WTC11 (cell line): ENCODE measurements around the gene USP13. TPM values are rescaled to one million over a fixed set of nuclear protein-coding genes. Genes with fewer than 3 reads are reported as not detected.

Source experiments
- ATAC-seq: fragments of 200-7000 bp; cut with Tn5 transposase; 2 replicates; pipeline ENCODE4 v1.10.0; 2021; ENCODE audit warnings: mild to moderate bottlenecking, moderate library complexity
- CTCF ChIA-PET: fragments of 300-600 bp; sonication (Branson Sonifier 250); formaldehyde crosslinking; loops from one replicate; lab custom pipeline; 2021; ENCODE audit warnings: antibody characterized with exemption; lab: Charles Lee
- POLR2A ChIA-PET: fragments of 350-600 bp; sonication (Branson Sonifier 250); formaldehyde crosslinking; loops from one replicate; lab custom pipeline; 2021; ENCODE audit warnings: antibody characterized with exemption; lab: Charles Lee
- DNase-seq: peaks from one replicate; pipeline ENCODE4 v3.0.0; 2021; ENCODE audit warnings: low spot score
- H3K27ac Mint-ChIP-seq: 2 replicates; pipeline ENCODE4 v1.8.0; 2021; ENCODE audit warnings: mixed read lengths
- H3K27me3 Mint-ChIP-seq: 2 replicates; pipeline ENCODE4 v1.8.0; 2021; ENCODE audit warnings: low read depth, mild to moderate bottlenecking, moderate library complexity, mixed read lengths
- H3K36me3 Mint-ChIP-seq: 2 replicates; pipeline ENCODE4 v1.8.0; 2021; ENCODE audit warnings: mixed read lengths
- H3K4me1 Mint-ChIP-seq: 2 replicates; pipeline ENCODE4 v1.8.0; 2022; ENCODE audit warnings: mixed read lengths
- H3K4me3 Mint-ChIP-seq: 2 replicates; pipeline ENCODE4 v1.8.0; 2021; ENCODE audit warnings: mild to moderate bottlenecking, moderate library complexity, mixed read lengths
- H3K9me3 Mint-ChIP-seq: 2 replicates; pipeline ENCODE4 v1.8.0; 2021; ENCODE audit warnings: mixed read lengths
- IRF2 ChIP-seq: sonication (generic); formaldehyde crosslinking; IDR thresholded peaks from 2 replicates; pipeline ENCODE4 v1.8.0; 2022; ENCODE audit warnings: low read depth, missing genetic modification reagents, borderline replicate concordance
- KAT7 ChIP-seq: sonication (generic); formaldehyde crosslinking; IDR thresholded peaks from 2 replicates; pipeline ENCODE4 v1.8.1; 2023; ENCODE audit warnings: missing genetic modification reagents, mild to moderate bottlenecking, borderline replicate concordance
- MAX ChIP-seq: sonication (generic); formaldehyde crosslinking; IDR thresholded peaks from 2 replicates; pipeline ENCODE4 v1.8.0; 2022; ENCODE audit warnings: mild to moderate bottlenecking, missing genetic modification reagents
- MLX ChIP-seq: sonication (generic); formaldehyde crosslinking; IDR thresholded peaks from 2 replicates; pipeline ENCODE4 v1.8.1; 2023; ENCODE audit warnings: mild to moderate bottlenecking, missing genetic modification reagents, moderate library complexity
- MYBL2 ChIP-seq: sonication (generic); formaldehyde crosslinking; IDR thresholded peaks from 2 replicates; pipeline ENCODE4 v1.8.1; 2023; ENCODE audit warnings: mild to moderate bottlenecking, moderate library complexity, missing genetic modification reagents
- NR2C2 ChIP-seq: sonication (generic); formaldehyde crosslinking; IDR thresholded peaks from 2 replicates; pipeline ENCODE4 v1.8.0; 2022; ENCODE audit warnings: mild to moderate bottlenecking, missing genetic modification reagents
- PRDM15 ChIP-seq: sonication (generic); formaldehyde crosslinking; IDR thresholded peaks from 2 replicates; pipeline ENCODE4 v1.8.0; 2022; ENCODE audit warnings: missing genetic modification reagents
- PREB ChIP-seq: sonication (generic); formaldehyde crosslinking; IDR thresholded peaks from 2 replicates; pipeline ENCODE4 v1.8.1; 2022; ENCODE audit warnings: mild to moderate bottlenecking, missing genetic modification reagents, moderate library complexity, borderline replicate concordance
- PRRX2 ChIP-seq: fragments of 250-450 bp; sonication (Bioruptor Pico); IDR thresholded peaks from 2 replicates; pipeline ENCODE4 v1.8.0; 2021; ENCODE audit warnings: mild to moderate bottlenecking
- RORB ChIP-seq: fragments of 250-450 bp; sonication (Bioruptor Pico); IDR thresholded peaks from 2 replicates; pipeline ENCODE4 v1.9.0; 2021; ENCODE audit warnings: mild to moderate bottlenecking
- SMAD4 ChIP-seq: sonication (generic); formaldehyde crosslinking; IDR thresholded peaks from 2 replicates; pipeline ENCODE4 v1.8.0; 2022; ENCODE audit warnings: mild to moderate bottlenecking, missing genetic modification reagents
- ZNF317 ChIP-seq: sonication (generic); formaldehyde crosslinking; IDR thresholded peaks from 2 replicates; pipeline ENCODE4 v1.8.1; 2023; ENCODE audit warnings: low read depth, mild to moderate bottlenecking, moderate library complexity, missing genetic modification reagents, borderline replicate concordance
- ZNF396 ChIP-seq: fragments of 250-450 bp; sonication (Bioruptor Pico); IDR thresholded peaks from 2 replicates; pipeline ENCODE4 v1.8.0; 2021; ENCODE audit warnings: mild to moderate bottlenecking, moderate library complexity, borderline replicate concordance
- ZSCAN18 ChIP-seq: fragments of 250-450 bp; sonication (Bioruptor Pico); IDR thresholded peaks from 2 replicates; pipeline ENCODE4 v2.1.2; 2022; ENCODE audit warnings: mild to moderate bottlenecking, moderate library complexity
- total RNA-seq: library from RNA; stranded (reverse); gene quantifications from 3 replicates; pipeline ENCODE4 v1.2.3, GENCODE V29; 2021
- TF ChIP-seq, protein P1 (sequence below): fragments of 200-600 bp; IDR thresholded peaks from 2 replicates; pipeline ENCODE4 v1.8.0; 2022; ENCODE audit warnings: antibody characterized with exemption
- TF ChIP-seq, protein P2 (sequence below): fragments of 250-450 bp; sonication (Bioruptor Pico); IDR thresholded peaks from 2 replicates; pipeline ENCODE4 v1.9.0; 2021; ENCODE audit warnings: mild to moderate bottlenecking, borderline replicate concordance

Gene USP13
- total RNA-seq, 1 experiment from 2014 or later: 26.8 TPM

DNA sequence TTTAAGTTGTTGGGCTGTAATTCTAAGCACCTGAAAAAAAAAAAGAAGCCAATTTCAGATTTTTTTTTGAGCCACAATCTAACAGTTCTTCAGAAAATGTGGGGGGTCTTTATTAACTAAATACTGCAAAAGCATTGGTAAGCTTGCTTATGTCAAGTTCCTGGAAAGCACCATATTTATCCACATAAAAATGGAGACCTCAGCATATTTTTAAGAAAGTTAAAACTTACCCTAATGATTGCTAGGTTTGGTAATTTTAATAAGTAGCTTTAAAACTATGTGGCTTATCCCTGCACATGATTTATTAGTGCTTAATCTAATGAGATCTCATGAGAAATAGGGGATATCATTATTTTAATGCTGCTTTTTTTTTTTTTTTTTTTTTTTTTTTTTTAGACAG, 156.8 kb downstream of the USP13 start (continued):
- no peak for TF ChIP-seq ZSCAN18 (CRISPR knock-in tag)
- no peak for TF ChIP-seq MYBL2 (CRISPR knock-in tag)

DNA sequence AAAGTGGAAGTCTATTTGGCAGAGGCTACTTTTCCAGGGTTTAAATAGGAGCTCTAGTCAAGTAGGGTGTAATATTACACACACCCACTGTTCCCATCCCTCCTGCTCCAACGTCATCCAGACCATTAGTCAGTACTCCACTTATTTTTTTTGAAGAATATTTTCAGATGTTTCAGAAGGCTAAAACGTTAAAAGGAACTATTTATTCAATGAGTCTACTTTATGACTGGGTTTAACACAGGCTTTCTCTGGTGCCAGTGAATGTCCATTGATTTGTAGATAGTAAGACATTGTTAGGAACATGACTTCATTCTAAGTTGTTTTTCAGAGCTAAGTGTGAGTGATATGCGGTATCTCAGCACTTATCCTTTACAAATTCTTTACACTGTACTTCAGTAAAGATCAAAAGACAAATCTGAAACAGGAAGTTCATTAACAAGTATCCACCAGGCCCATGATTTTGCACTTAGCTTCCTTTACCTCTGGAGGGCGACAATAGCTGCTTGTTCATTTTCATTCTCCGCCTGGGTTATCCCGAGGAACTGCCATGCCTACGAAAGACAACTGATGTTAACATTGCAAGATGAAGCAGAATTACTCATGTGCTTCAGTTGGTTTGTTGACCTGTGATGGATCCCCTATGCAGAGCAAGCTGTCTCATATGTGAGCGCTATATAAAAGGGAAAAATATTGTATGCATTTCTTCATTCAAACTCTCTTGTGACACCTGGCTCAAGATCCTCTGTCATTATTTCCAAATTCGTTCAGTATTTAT, 158.7 kb downstream of the USP13 start:
- Mint-ChIP-seq H3K4me3 (no peak overlapping the region), H3K4me1 (peaks cover 4% of the 10 kb centered on the region), H3K27ac (no peak overlapping the region), H3K27me3 (no peaks in the 10 kb centered on the region), H3K9me3 (no peaks in the 10 kb centered on the region), H3K36me3 (no peaks in the 10 kb centered on the region; the same call in 1 of the 2 replicates)
- DNase-seq (peak; percentile 44), ATAC-seq (peak; percentile 95)
- ChIA-PET POLR2A (interaction anchor here (0.8 kb wide), 1 partner anchor 784 kb away, joined by 3 read pairs; no protein-coding TSS in a partner anchor), CTCF (interaction anchor here (0.6 to 2.1 kb wide), 21 partner anchors 9 to 791 kb away, joined by 3 to 24 read pairs (median 4); partner anchors contain the start of gene TTC14)
- TF ChIP-seq, protein P1, sequence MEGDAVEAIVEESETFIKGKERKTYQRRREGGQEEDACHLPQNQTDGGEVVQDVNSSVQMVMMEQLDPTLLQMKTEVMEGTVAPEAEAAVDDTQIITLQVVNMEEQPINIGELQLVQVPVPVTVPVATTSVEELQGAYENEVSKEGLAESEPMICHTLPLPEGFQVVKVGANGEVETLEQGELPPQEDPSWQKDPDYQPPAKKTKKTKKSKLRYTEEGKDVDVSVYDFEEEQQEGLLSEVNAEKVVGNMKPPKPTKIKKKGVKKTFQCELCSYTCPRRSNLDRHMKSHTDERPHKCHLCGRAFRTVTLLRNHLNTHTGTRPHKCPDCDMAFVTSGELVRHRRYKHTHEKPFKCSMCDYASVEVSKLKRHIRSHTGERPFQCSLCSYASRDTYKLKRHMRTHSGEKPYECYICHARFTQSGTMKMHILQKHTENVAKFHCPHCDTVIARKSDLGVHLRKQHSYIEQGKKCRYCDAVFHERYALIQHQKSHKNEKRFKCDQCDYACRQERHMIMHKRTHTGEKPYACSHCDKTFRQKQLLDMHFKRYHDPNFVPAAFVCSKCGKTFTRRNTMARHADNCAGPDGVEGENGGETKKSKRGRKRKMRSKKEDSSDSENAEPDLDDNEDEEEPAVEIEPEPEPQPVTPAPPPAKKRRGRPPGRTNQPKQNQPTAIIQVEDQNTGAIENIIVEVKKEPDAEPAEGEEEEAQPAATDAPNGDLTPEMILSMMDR: peak; percentile 59; the same call in 1 of the 2 replicates
- TF ChIP-seq PREB (CRISPR knock-in tag) (no peak), ZNF317 (CRISPR knock-in tag) (peak; percentile 78; the same call in 1 of the 2 replicates)
- TF ChIP-seq, all 79 proteins: peak for 2

- POLR2A ChIA-PET: interaction anchor here (0.8 kb wide), 1 partner anchor 783 kb away, joined by 3 read pairs; no protein-coding TSS in a partner anchor
- DNase-seq (no peak), ATAC-seq (no peak)
- H3K27ac Mint-ChIP-seq: no peak overlapping the region
- H3K36me3 Mint-ChIP-seq: no peaks in the 10 kb centered on the region; the same call in 1 of the 2 replicates
- no peaks in the 10 kb centered on the region for H3K27me3 Mint-ChIP-seq
- no peak overlapping the region for H3K4me3 Mint-ChIP-seq
- peaks cover 4% of the 10 kb centered on the region for H3K4me1 Mint-ChIP-seq
- CTCF ChIA-PET: interaction anchor here (0.7 to 2.1 kb wide), 18 partner anchors 8 to 790 kb away, joined by 3 to 24 read pairs (median 4); partner anchors contain the start of gene TTC14
- H3K9me3 Mint-ChIP-seq: no peaks in the 10 kb centered on the region
- TF ChIP-seq SMAD4 (CRISPR knock-in tag): no peak
- TF ChIP-seq NR2C2 (CRISPR knock-in tag): no peak
- no peak for TF ChIP-seq MAX (CRISPR knock-in tag)
- TF ChIP-seq, protein P2, sequence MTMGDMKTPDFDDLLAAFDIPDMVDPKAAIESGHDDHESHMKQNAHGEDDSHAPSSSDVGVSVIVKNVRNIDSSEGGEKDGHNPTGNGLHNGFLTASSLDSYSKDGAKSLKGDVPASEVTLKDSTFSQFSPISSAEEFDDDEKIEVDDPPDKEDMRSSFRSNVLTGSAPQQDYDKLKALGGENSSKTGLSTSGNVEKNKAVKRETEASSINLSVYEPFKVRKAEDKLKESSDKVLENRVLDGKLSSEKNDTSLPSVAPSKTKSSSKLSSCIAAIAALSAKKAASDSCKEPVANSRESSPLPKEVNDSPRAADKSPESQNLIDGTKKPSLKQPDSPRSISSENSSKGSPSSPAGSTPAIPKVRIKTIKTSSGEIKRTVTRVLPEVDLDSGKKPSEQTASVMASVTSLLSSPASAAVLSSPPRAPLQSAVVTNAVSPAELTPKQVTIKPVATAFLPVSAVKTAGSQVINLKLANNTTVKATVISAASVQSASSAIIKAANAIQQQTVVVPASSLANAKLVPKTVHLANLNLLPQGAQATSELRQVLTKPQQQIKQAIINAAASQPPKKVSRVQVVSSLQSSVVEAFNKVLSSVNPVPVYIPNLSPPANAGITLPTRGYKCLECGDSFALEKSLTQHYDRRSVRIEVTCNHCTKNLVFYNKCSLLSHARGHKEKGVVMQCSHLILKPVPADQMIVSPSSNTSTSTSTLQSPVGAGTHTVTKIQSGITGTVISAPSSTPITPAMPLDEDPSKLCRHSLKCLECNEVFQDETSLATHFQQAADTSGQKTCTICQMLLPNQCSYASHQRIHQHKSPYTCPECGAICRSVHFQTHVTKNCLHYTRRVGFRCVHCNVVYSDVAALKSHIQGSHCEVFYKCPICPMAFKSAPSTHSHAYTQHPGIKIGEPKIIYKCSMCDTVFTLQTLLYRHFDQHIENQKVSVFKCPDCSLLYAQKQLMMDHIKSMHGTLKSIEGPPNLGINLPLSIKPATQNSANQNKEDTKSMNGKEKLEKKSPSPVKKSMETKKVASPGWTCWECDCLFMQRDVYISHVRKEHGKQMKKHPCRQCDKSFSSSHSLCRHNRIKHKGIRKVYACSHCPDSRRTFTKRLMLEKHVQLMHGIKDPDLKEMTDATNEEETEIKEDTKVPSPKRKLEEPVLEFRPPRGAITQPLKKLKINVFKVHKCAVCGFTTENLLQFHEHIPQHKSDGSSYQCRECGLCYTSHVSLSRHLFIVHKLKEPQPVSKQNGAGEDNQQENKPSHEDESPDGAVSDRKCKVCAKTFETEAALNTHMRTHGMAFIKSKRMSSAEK: no peak
- no peak for TF ChIP-seq MLX
- no peak for TF ChIP-seq IRF2 (CRISPR knock-in tag)
- no peak for TF ChIP-seq KAT7 (CRISPR knock-in tag)
- TF ChIP-seq ZNF396 (CRISPR knock-in tag): no peak
- no peak for TF ChIP-seq RORB (CRISPR knock-in tag)
- no peak for TF ChIP-seq PRDM15 (CRISPR knock-in tag)
- TF ChIP-seq ZSCAN18 (CRISPR knock-in tag): no peak
- TF ChIP-seq PRRX2 (CRISPR knock-in tag): no peak
These were observed 159.2 kb downstream of the USP13 start for GRCh38 chr3:179812096-179812382.
